ENCODE measurements around the gene FMNL2.

- no peak for TF ChIP-seq POLR2A (IDR thresholded peaks at IDR 0.05; ENCODE audit: low read depth, low read length)
- TF ChIP-seq SPI1 (IDR thresholded peaks at IDR 0.05; ENCODE audit: low read depth, low read length) = no peak
- no peak for TF ChIP-seq POLR2AphosphoS5 (IDR thresholded peaks at IDR 0.05; ENCODE audit: low read depth, low read length)
- TF ChIP-seq TAF1 (IDR thresholded peaks at IDR 0.05; ENCODE audit: low read depth, low read length) = no peak
- TF ChIP-seq POU2F2 (IDR thresholded peaks at IDR 0.05; ENCODE audit: low read depth, low read length) = no peak
Observed at GRCh38 chr2:152458441-152458940, 123.5 kb downstream of the FMNL2 start.
